ENCODE data around the gene CBLN3. TPM values are rescaled to one million over a fixed set of nuclear protein-coding genes. Genes with fewer than 3 reads are reported as not detected.

CBLN3 gene
- total RNA-seq, 4 donors from 2014 or later, result 0.16 to 0.36 (median 0.24) TPM; not detected in 1

GRCh38 chr14:24422261-24422660 is 7.2 kb downstream of the CBLN3 start:
- no peaks in the 10 kb centered on the region for H3K27me3 ChIP-seq
- TF ChIP-seq CTCF (IDR thresholded peaks at IDR 0.05 in 4 of 5, conservative IDR thresholded peaks at IDR 0.05 in 1 of 5) (no peak), POLR2A (IDR thresholded peaks at IDR 0.05) (no peak)
- no peaks in the 10 kb centered on the region for H3K36me3 ChIP-seq
- no peak overlapping the region for H3K4me3 ChIP-seq
- H3K27ac ChIP-seq, result no peak overlapping the region
- H3K9me3 ChIP-seq, result no peaks in the 10 kb centered on the region
- no peak for ATAC-seq
- peaks cover 0 to 4% of the 10 kb centered on the region in 2 donors for H3K4me1 ChIP-seq
- intact Hi-C loops (cut with DNase I; ENCODE audit: low total_unique reads) (no loop called here), in situ Hi-C loops (cut with MboI; ENCODE audit: low sequenced_read_pairs in 4 of 4) (no loop called here)
- no peak for DNase-seq

- Histone ChIP-seq H3K36me3 (no peaks in the 10 kb centered on the region), H3K4me3 (no peak overlapping the region), H3K9me3 (no peaks in the 10 kb centered on the region), H3K27me3 (no peaks in the 10 kb centered on the region), H3K4me1 (no peaks in the 10 kb centered on the region), H3K27ac (no peak overlapping the region)
- ATAC-seq (no peak), DNase-seq (no peak)
- in situ Hi-C loops (cut with MboI; ENCODE audit: low sequenced_read_pairs in 4 of 4), result no loop called here
- intact Hi-C loops (cut with DNase I; ENCODE audit: low total_unique reads), result no loop called here
- no peak for TF ChIP-seq POLR2A (IDR thresholded peaks at IDR 0.05)
- TF ChIP-seq CTCF (IDR thresholded peaks at IDR 0.05 in 4 of 5, conservative IDR thresholded peaks at IDR 0.05 in 1 of 5), result no peak
Measured at GRCh38 chr14:24418492-24418873, 11.0 kb downstream of the CBLN3 start.

GRCh38 chr14:24417832-24418491 is 11.5 kb downstream of the CBLN3 start:
- in situ Hi-C loops (cut with MboI; ENCODE audit: low sequenced_read_pairs in 4 of 4), result no loop called here
- intact Hi-C loops (cut with DNase I; ENCODE audit: low total_unique reads), result no loop called here
- no peaks in the 10 kb centered on the region for H3K9me3 ChIP-seq
- no peak overlapping the region for H3K4me3 ChIP-seq
- H3K27ac ChIP-seq, result no peak overlapping the region
- no peaks in the 10 kb centered on the region for H3K36me3 ChIP-seq
- TF ChIP-seq CTCF (IDR thresholded peaks at IDR 0.05 in 4 of 5, conservative IDR thresholded peaks at IDR 0.05 in 1 of 5) (no peak), POLR2A (IDR thresholded peaks at IDR 0.05) (no peak)
- DNase-seq (no peak), ATAC-seq (no peak)
- H3K4me1 ChIP-seq, result no peaks in the 10 kb centered on the region
- no peaks in the 10 kb centered on the region for H3K27me3 ChIP-seq

DNA sequence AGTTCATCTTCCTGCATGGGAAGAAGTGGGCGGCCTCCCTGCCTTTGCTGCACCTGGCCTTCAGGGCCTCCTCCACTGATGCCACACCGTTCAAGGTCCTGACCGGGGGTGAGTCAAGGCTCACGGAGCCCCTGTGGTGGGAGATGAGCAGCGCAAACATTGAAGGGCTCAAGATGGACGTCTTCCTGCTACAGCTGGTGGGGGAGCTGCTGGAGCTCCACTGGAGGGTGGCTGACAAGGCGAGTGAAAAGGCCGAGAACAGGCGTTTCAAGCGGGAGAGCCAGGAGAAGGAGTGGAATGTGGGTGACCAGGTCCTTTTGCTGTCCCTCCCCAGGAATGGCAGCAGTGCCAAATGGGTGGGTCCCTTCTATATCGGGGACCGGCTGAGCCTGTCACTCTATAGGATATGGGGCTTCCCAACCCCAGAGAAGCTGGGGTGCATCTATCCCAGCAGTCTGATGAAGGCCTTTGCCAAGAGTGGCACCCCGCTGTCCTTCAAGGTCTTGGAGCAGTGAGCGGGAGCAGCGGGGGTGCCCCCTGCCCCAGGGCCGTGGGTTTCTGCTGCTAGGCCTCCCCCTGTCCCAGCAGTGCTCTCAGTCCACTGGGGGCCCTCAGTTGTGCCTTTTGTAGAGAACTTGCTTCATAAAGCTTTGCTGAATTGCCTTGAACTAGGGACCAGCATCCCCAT is 12.4 kb downstream of the CBLN3 start:
- Histone ChIP-seq H3K9me3 (no peaks in the 10 kb centered on the region), H3K4me1 (no peaks in the 10 kb centered on the region), H3K27ac (no peak overlapping the region), H3K27me3 (no peaks in the 10 kb centered on the region), H3K4me3 (no peak overlapping the region), H3K36me3 (no peaks in the 10 kb centered on the region)
- ATAC-seq, result no peak
- in situ Hi-C loops (cut with MboI; ENCODE audit: low sequenced_read_pairs in 4 of 4), result no loop called here
- intact Hi-C loops (cut with DNase I; ENCODE audit: low total_unique reads), result no loop called here
- TF ChIP-seq CTCF (IDR thresholded peaks at IDR 0.05 in 4 of 5, conservative IDR thresholded peaks at IDR 0.05 in 1 of 5), result no peak
- no peak for TF ChIP-seq POLR2A (IDR thresholded peaks at IDR 0.05)
- DNase-seq, result no peak

All from gastrocnemius medialis (tissue), 4 donors.